HK-2 (cell line): Measurements from ENCODE around the gene POLD1.
"Not testable (repeated sequence)": the region's sequence is repeated elsewhere in the genome, so short reads cannot be mapped to it uniquely, and the experiment has no call there.

ENCODE experiments used
- DNase-seq: peaks from one replicate; pipeline ENCODE4 v3.0.0-alpha.2; 2018; ENCODE audit not compliant: unreplicated experiment

Gene POLD1

GRCh38 chr19:50390952-50391351 lies 6.8 kb downstream of the POLD1 start:
- DNase-seq, result not testable (repeated sequence)

- DNase-seq, result no peak
Measured at GRCh38 chr19:50392759-50393158, 8.6 kb downstream of the POLD1 start.

GRCh38 chr19:50393589-50393988 lies 9.4 kb downstream of the POLD1 start:
- no peak for DNase-seq

GRCh38 chr19:50394017-50394416 lies 9.9 kb downstream of the POLD1 start:
- DNase-seq, result no peak

GRCh38 chr19:50398675-50399367 lies 14.7 kb downstream of the POLD1 start:
- no peak for DNase-seq

GRCh38 chr19:50399368-50399745 lies 15.2 kb downstream of the POLD1 start:
- no peak for DNase-seq

- DNase-seq, result no peak
Measured at GRCh38 chr19:50401605-50402450, 17.7 kb downstream of the POLD1 start.

- DNase-seq, result no peak
Measured at GRCh38 chr19:50402544-50403301, 18.6 kb downstream of the POLD1 start.

GRCh38 chr19:50406156-50406820 lies 22.1 kb downstream of the POLD1 start:
- DNase-seq, result no peak

GRCh38 chr19:50406829-50407228 lies 22.7 kb downstream of the POLD1 start:
- DNase-seq, result no peak

GRCh38 chr19:50409347-50409746 lies 25.2 kb downstream of the POLD1 start:
- no peak for DNase-seq

GRCh38 chr19:50410109-50410508 lies 26.0 kb downstream of the POLD1 start:
- no peak for DNase-seq

- DNase-seq, result no peak
Measured at GRCh38 chr19:50412419-50412818, 28.3 kb downstream of the POLD1 start.

GRCh38 chr19:50413096-50413495 lies 28.9 kb downstream of the POLD1 start:
- no peak for DNase-seq

- DNase-seq, result no peak
Measured at GRCh38 chr19:50413531-50413930, 29.4 kb downstream of the POLD1 start.

GRCh38 chr19:50414864-50415660 lies 30.9 kb downstream of the POLD1 start:
- DNase-seq, result peak; percentile 28

- no peak for DNase-seq
Measured at GRCh38 chr19:50415661-50416033, 31.5 kb downstream of the POLD1 start.

- no peak for DNase-seq
Measured at GRCh38 chr19:50416034-50416977, 32.2 kb downstream of the POLD1 start.

GRCh38 chr19:50417111-50418081 lies 33.2 kb downstream of the POLD1 start:
- no peak for DNase-seq
